Neural progenitor cell (in vitro differentiated cells): Measurements from ENCODE around the gene RABGAP1. TPM values are rescaled to one million over a fixed set of nuclear protein-coding genes. Genes with fewer than 3 reads are reported as not detected.

ENCODE experiments used
- DNase-seq: peaks from one replicate; pipeline ENCODE4 v3.0.0-alpha.2; 2016; ENCODE audit warnings: low spot score
- H2AFZ ChIP-seq: fragments of 200-600 bp; sonication (generic); replicated peaks from 2 replicates; pipeline ENCODE4 v1.6.1; 2016; ENCODE audit warnings: antibody characterized with exemption
- H3F3A ChIP-seq: fragments of 200-600 bp; sonication (generic); 2 replicates; pipeline ENCODE4 v1.6.1; 2016; ENCODE audit warnings: antibody characterized with exemption, low read depth
- H3K27ac ChIP-seq: fragments of 200-600 bp; sonication (generic); 2 replicates; pipeline ENCODE4 v1.5.1; 2016; ENCODE audit warnings: mild to moderate bottlenecking
- H3K27me3 ChIP-seq: fragments of 200-600 bp; sonication (generic); 2 replicates; pipeline ENCODE4 v1.6.1; 2016; ENCODE audit warnings: mild to moderate bottlenecking, moderate library complexity
- H3K36me3 ChIP-seq: fragments of 200-600 bp; sonication (generic); 2 replicates; pipeline ENCODE4 v1.5.1; 2016
- H3K4me1 ChIP-seq: fragments of 200-600 bp; sonication (generic); 2 replicates; pipeline ENCODE4 v1.6.1; 2016; ENCODE audit warnings: mixed run types
- H3K4me2 ChIP-seq: fragments of 200-600 bp; sonication (generic); 2 replicates; pipeline ENCODE4 v1.6.1; 2016
- H3K4me3 ChIP-seq: fragments of 200-600 bp; sonication (generic); 2 replicates; pipeline ENCODE4 v1.5.1; 2016
- H3K79me2 ChIP-seq: fragments of 200-600 bp; sonication (generic); 2 replicates; pipeline ENCODE4 v1.6.1; 2016; ENCODE audit warnings: low read depth
- H3K9ac ChIP-seq: fragments of 200-600 bp; sonication (generic); 2 replicates; pipeline ENCODE4 v1.6.1; 2016
- H3K9me3 ChIP-seq: fragments of 200-600 bp; sonication (generic); 2 replicates; pipeline ENCODE4 v1.5.1; 2016; ENCODE audit warnings: low read depth
- H4K20me1 ChIP-seq: fragments of 200-600 bp; sonication (generic); 2 replicates; pipeline ENCODE4 v1.6.1; 2016; ENCODE audit warnings: low read depth
- H3K27ac Mint-ChIP-seq: 3 replicates; pipeline ENCODE4 v1.8.0; 2021; ENCODE audit warnings: mixed read lengths
- H3K27me3 Mint-ChIP-seq: 2 replicates; pipeline ENCODE4 v1.8.0; 2022; ENCODE audit warnings: low read depth, mild to moderate bottlenecking, inconsistent platforms, moderate library complexity, mixed read lengths; ENCODE audit not compliant: insufficient read depth
- H3K36me3 Mint-ChIP-seq: 3 replicates; pipeline ENCODE4 v1.8.0; 2021; ENCODE audit warnings: mixed read lengths
- H3K4me1 Mint-ChIP-seq: 3 replicates; pipeline ENCODE4 v1.8.0; 2021; ENCODE audit warnings: mixed read lengths
- H3K4me3 Mint-ChIP-seq: 3 replicates; pipeline ENCODE4 v1.8.0; 2021; ENCODE audit warnings: mild to moderate bottlenecking, moderate library complexity, mixed read lengths
- H3K9me3 Mint-ChIP-seq: 3 replicates; pipeline ENCODE4 v1.8.0; 2020; ENCODE audit warnings: mixed read lengths
- EZH2 ChIP-seq: fragments of 200-600 bp; sonication (generic); IDR thresholded peaks from 2 replicates; pipeline ENCODE4 v1.6.1; 2017; ENCODE audit warnings: antibody characterized with exemption, mild to moderate bottlenecking, moderate library complexity
- EZH2phosphoT487 ChIP-seq: fragments of 200-600 bp; sonication (generic); IDR thresholded peaks from 2 replicates; pipeline ENCODE4 v1.6.1; 2017; ENCODE audit warnings: antibody characterized with exemption
- total RNA-seq: library from RNA; depleted of rRNA; stranded (reverse); fragments of >200 nt; gene quantifications from 2 replicates; pipeline ENCODE4 v1.2.3, GENCODE V29; 2015; ENCODE audit warnings: low replicate concordance
- TF ChIP-seq, protein P1 (sequence below): fragments of 200-600 bp; sonication (generic); IDR thresholded peaks from 2 replicates; pipeline ENCODE4 v1.5.1; 2017; ENCODE audit warnings: antibody characterized with exemption, mild to moderate bottlenecking

Gene RABGAP1
- total RNA-seq, 1 donor from 2014 or later, result 55.2 TPM

DNA sequence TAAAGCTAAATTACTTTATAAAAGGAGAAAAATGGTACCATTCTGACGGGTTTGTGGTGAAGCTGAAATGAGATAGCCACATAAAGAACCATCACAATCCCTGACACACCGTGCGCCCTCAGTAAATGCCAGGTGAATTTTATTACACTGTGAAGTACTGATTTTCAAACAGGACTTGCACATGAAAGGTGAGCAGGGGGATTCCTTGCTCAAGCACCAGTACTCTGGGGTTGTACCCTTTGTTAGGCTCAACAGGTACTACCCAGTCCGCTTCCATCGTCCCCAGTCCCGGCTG, 419 bp upstream of the RABGAP1 start:
- DNase-seq, result no peak
- Histone ChIP-seq H3K9me3 (no peaks in the 10 kb centered on the region), H4K20me1 (peaks cover 37% of the 10 kb centered on the region), H3F3A (peaks cover 26% of the 10 kb centered on the region), H3K36me3 (no peaks in the 10 kb centered on the region), H3K4me1 (peaks cover 11% of the 10 kb centered on the region), H3K4me2 (peak overlapping the region; percentile 92), H3K79me2 (peaks cover 59% of the 10 kb centered on the region), H3K4me3 (peak overlapping the region; percentile 82), H2AFZ (peak overlapping the region; percentile 83), H3K9ac (peak overlapping the region; percentile 17), H3K27me3 (no peaks in the 10 kb centered on the region), H3K27ac (no peak overlapping the region)
- Mint-ChIP-seq H3K9me3 (no peaks in the 10 kb centered on the region), H3K4me1 (peaks cover 17% of the 10 kb centered on the region), H3K27ac (peak overlapping the region; percentile 76), H3K27me3 (peaks cover 2% of the 10 kb centered on the region), H3K4me3 (peak overlapping the region; percentile 94), H3K36me3 (peaks cover 5% of the 10 kb centered on the region)
- TF ChIP-seq EZH2phosphoT487 (no peak), EZH2 (no peak)
- TF ChIP-seq, protein P1, sequence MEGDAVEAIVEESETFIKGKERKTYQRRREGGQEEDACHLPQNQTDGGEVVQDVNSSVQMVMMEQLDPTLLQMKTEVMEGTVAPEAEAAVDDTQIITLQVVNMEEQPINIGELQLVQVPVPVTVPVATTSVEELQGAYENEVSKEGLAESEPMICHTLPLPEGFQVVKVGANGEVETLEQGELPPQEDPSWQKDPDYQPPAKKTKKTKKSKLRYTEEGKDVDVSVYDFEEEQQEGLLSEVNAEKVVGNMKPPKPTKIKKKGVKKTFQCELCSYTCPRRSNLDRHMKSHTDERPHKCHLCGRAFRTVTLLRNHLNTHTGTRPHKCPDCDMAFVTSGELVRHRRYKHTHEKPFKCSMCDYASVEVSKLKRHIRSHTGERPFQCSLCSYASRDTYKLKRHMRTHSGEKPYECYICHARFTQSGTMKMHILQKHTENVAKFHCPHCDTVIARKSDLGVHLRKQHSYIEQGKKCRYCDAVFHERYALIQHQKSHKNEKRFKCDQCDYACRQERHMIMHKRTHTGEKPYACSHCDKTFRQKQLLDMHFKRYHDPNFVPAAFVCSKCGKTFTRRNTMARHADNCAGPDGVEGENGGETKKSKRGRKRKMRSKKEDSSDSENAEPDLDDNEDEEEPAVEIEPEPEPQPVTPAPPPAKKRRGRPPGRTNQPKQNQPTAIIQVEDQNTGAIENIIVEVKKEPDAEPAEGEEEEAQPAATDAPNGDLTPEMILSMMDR, result no peak

DNA sequence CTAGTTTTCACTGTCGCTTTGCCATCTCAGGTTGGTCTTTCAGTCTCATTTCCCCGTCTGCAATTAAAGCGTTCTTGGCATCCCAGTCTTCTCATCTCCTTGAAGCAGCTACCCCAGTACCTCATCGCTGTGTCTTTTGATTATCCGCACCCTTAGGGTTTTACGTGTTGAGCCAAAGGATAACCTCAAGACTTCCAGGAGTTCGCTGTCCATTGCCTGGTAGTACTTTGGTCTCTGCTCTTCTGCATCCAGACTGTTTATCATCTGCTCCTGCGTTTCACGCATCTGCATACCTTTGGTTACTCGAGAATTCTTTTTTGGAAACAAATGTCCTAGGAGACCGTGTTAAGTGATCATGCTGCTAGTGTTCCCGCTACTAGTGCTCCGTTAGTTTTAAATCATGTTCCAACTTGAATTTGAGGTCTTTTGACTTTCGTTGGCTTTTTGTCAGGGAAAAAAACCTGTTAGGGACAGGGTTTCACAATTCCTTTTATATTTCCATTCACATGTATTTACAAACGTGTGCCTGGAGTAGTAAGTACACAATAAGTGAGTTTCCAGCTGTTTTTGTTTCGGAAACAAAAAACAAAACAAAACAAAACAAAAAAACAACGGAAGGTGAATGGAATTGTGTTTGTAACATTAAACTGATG, 888 bp downstream of the RABGAP1 start:
- no peaks in the 10 kb centered on the region for H3K36me3 ChIP-seq
- no peak for TF ChIP-seq EZH2
- TF ChIP-seq, protein P1, result no peak
- TF ChIP-seq EZH2phosphoT487, result no peak
- peaks cover 50% of the 10 kb centered on the region for H4K20me1 ChIP-seq
- peak overlapping the region; percentile 87 for H3K9ac ChIP-seq
- H3K4me1 ChIP-seq, result peaks cover 13% of the 10 kb centered on the region
- peak overlapping the region; percentile 88 for H3K27ac ChIP-seq
- no peaks in the 10 kb centered on the region for H3K9me3 Mint-ChIP-seq
- no peaks in the 10 kb centered on the region for H3K9me3 ChIP-seq
- H3K4me1 Mint-ChIP-seq, result peaks cover 18% of the 10 kb centered on the region
- no peak for DNase-seq
- peaks cover 7% of the 10 kb centered on the region for H3K36me3 Mint-ChIP-seq
- no peaks in the 10 kb centered on the region for H3K27me3 ChIP-seq
- peak overlapping the region; percentile 82 for H3K27ac Mint-ChIP-seq
- peaks cover 63% of the 10 kb centered on the region for H3K79me2 ChIP-seq
- H3K4me2 ChIP-seq, result peak overlapping the region; percentile 96
- H3K4me3 ChIP-seq, result peak overlapping the region; percentile 82
- peaks cover 2% of the 10 kb centered on the region for H3K27me3 Mint-ChIP-seq
- H2AFZ ChIP-seq, result peak overlapping the region; percentile 83
- H3K4me3 Mint-ChIP-seq, result peak overlapping the region; percentile 94
- peaks cover 26% of the 10 kb centered on the region for H3F3A ChIP-seq

DNA sequence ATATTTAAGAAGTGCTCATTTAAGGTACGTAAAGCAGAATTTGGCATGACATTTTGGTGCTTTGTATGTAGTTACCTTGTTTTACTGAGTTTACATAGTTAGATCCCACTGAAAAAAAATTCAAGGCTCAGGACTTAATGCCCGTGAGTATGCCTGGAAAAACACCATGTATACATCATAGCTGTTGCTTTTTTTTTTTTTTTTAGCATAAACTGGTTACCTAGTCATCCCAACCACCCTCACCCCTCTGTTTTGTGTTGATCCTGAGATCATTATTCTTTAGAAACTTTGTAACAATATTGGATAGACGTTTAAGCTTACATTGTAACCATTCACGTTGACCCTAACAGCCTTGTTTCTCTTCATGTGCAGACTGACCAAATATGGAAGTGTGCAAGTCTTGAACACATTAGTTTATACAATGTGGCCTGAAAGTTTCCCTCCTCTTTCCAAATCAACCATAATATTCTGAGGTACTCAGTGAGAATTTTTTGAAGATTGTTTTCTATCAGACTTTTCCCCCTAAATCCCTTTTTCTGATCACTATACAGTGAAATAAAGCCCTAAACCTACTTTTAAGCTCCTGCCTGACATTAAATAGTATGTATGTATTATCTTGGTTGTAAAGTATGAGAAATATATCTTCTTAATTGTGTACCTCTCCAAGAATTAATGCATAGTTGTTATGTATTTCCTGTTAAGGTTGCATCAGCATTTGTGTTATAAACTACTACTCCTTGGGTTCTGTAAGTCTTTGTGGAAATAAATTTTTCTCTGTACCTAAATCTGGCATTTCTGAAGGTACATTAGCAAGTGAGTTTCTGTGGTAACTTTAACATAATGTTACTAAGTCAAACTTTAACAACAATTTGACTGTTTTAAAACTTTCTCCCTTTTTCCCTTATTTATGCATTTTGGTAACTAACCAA, 4.4 kb downstream of the RABGAP1 start:
- no peak overlapping the region for H2AFZ ChIP-seq
- Mint-ChIP-seq H3K27me3 (no peaks in the 10 kb centered on the region), H3K36me3 (peaks cover 7% of the 10 kb centered on the region), H3K9me3 (no peaks in the 10 kb centered on the region), H3K27ac (no peak overlapping the region), H3K4me1 (peaks cover 31% of the 10 kb centered on the region), H3K4me3 (no peak overlapping the region)
- no peaks in the 10 kb centered on the region for H3K36me3 ChIP-seq
- peaks cover 15% of the 10 kb centered on the region for H3F3A ChIP-seq
- H3K79me2 ChIP-seq, result peaks cover 93% of the 10 kb centered on the region
- no peak overlapping the region for H3K4me3 ChIP-seq
- TF ChIP-seq, protein P1, result no peak
- no peak for TF ChIP-seq EZH2
- no peak for TF ChIP-seq EZH2phosphoT487
- no peak overlapping the region for H3K9ac ChIP-seq
- H4K20me1 ChIP-seq, result peaks cover 82% of the 10 kb centered on the region
- peaks cover 26% of the 10 kb centered on the region for H3K4me1 ChIP-seq
- H3K27me3 ChIP-seq, result no peaks in the 10 kb centered on the region
- H3K4me2 ChIP-seq, result no peak overlapping the region
- H3K27ac ChIP-seq, result peak overlapping the region; percentile 27
- no peaks in the 10 kb centered on the region for H3K9me3 ChIP-seq
- no peak for DNase-seq
